ENCODE results near the gene RPUSD3. TPM values are rescaled to one million over a fixed set of nuclear protein-coding genes. Genes with fewer than 3 reads are reported as not detected.
"Not testable (repeated sequence)": the region's sequence is repeated elsewhere in the genome, so short reads cannot be mapped to it uniquely, and the experiment has no call there.

The RPUSD3 gene
- total RNA-seq, result 27.8 and 35.6 TPM in 2 replicates

GRCh38 chr3:9843715-9844438 lies at the start of gene RPUSD3:
Gene RPUSD3 (minus strand): TSS chr3:9844008. CDS start chr3:9843990, 18 bp downstream.
- peak; percentile 78 for DNase-seq (ENCODE audit: low read depth, low spot score)

GRCh38 chr3:9891072-9891622 lies 47.3 kb upstream of the RPUSD3 start:
- DNase-seq (ENCODE audit: low read depth, low spot score), result no peak

GRCh38 chr3:9890249-9891071 lies 46.7 kb upstream of the RPUSD3 start, which contains the start of gene JAGN1:
Gene JAGN1 (plus strand): TSS chr3:9890610. CDS start chr3:9890723, 113 bp downstream.
- DNase-seq (ENCODE audit: low read depth, low spot score), result peak; percentile 45

- no peak for DNase-seq (ENCODE audit: low read depth, low spot score)
Measured at GRCh38 chr3:9889405-9889804, 45.6 kb upstream of the RPUSD3 start.

DNA sequence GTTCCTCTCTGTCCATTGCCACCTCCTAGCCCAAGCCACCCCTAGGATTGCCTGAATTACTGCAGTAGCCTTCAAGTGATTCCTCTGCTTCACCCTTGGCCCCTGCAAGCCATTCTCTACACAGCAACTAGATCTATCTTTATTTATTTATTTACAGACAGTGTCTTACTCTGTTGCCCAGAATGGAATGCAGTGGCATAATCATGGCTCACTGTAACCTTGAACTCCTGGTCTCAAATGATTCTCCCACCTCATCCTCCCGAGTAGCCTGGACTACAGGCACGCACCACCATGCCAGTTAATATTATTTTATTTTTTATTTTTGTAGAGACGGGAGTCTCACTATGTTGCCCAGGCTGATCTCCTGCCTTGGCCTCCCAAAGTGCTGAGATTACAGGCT lies 44.7 kb upstream of the RPUSD3 start:
- DNase-seq (ENCODE audit: low read depth, low spot score), result no peak

GRCh38 chr3:9887480-9887879 lies 43.7 kb upstream of the RPUSD3 start:
- no peak for DNase-seq (ENCODE audit: low read depth, low spot score)

GRCh38 chr3:9886328-9886727 lies 42.5 kb upstream of the RPUSD3 start:
- no peak for DNase-seq (ENCODE audit: low read depth, low spot score)

- no peak for DNase-seq (ENCODE audit: low read depth, low spot score)
Measured at GRCh38 chr3:9884555-9885165, 40.9 kb upstream of the RPUSD3 start.

DNA sequence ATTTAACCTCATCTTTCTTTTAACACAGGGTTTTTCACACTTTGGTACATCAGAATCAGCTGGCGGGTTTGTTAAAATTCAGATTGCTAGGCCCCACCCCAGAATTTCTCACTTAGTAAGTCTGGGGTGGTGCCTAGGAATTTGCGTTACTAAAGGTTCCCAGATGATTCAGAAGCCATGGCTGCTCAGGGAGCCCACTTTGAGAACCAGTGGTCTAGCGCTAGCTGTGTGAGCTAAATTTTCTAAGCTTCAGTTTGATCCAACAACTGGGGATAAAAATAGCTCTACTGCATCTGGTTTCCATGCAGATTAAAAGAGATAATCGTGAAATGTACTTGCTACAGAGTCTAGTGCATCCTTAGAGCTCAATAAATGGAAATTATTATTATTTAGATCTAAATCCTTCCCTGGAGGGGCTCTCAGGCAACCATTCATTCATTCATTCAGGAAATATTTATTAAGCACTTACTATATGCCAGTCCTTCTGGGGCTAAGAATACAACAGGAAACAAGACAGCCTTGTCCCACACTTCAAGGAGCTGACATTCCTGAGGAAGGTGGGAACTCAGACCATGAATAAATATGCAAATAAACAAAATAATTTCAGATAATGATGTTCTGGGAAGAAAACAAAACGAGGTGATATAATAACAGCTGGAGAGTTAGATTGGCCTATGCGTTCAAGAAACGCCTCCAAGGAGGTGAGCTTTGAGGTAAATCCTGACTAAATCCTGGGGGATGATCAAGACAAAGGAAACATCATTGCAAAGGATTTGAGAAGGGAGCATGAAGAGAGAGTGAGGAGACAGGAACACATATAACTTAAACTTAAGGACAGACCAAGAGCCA lies 40.1 kb upstream of the RPUSD3 start:
- no peak for DNase-seq (ENCODE audit: low read depth, low spot score)

DNA sequence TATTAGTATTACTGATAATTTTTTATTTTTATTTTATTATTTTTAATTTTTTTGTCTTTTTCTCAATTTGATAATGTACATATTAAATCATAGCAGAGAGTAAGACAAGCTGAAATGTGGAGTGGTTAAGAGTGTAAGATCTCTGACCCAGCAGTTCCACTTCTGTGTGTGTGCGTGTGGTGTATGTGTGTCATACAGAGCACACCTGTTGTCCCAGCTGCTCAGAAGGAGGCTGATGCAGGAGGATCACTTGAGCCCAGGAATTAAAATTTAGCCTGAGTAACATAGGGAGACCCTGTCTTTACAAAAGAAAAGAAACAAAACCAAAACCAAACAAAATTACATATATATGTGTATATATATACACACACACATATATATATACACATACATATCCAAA lies 37.6 kb upstream of the RPUSD3 start:
- DNase-seq (ENCODE audit: low read depth, low spot score), result no peak

GRCh38 chr3:9879830-9880549 lies 36.2 kb upstream of the RPUSD3 start, which contains the start of gene CIDEC:
Gene CIDEC (minus strand): TSS chr3:9880253. CDS start chr3:9878486, 1,767 bp downstream.
- no peak for DNase-seq (ENCODE audit: low read depth, low spot score)

DNA sequence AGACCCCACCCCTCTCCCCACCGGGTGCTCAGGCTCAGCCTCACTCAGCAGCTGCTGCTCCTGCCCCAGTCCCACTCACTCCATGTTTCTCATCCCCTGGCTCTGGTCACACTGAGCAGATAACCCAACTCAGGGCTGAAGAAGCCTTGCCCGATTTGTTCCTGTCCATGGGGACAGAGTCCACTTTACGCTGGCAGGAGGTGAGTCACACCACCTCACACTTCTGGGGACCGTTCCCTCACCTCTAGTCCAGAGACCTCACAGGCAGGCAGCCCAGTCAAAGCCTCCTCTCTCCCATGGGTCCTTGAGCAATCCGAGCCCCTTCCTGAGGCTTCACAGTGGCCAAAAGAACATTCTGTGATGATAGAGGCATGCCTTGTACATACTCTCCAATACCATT lies 34.9 kb upstream of the RPUSD3 start:
- DNase-seq (ENCODE audit: low read depth, low spot score), result no peak

GRCh38 chr3:9876991-9877390 lies 33.2 kb upstream of the RPUSD3 start:
- no peak for DNase-seq (ENCODE audit: low read depth, low spot score)

GRCh38 chr3:9876255-9876654 lies 32.4 kb upstream of the RPUSD3 start:
- not testable (repeated sequence) for DNase-seq (ENCODE audit: low read depth, low spot score)

- no peak for DNase-seq (ENCODE audit: low read depth, low spot score)
Measured at GRCh38 chr3:9875448-9875847, 31.6 kb upstream of the RPUSD3 start.

GRCh38 chr3:9872067-9872466 lies 28.3 kb upstream of the RPUSD3 start:
- not testable (repeated sequence) for DNase-seq (ENCODE audit: low read depth, low spot score)

GRCh38 chr3:9870978-9871377 lies 27.2 kb upstream of the RPUSD3 start:
- DNase-seq (ENCODE audit: low read depth, low spot score), result no peak

GRCh38 chr3:9869955-9870354 lies 26.1 kb upstream of the RPUSD3 start:
- no peak for DNase-seq (ENCODE audit: low read depth, low spot score)

DNA sequence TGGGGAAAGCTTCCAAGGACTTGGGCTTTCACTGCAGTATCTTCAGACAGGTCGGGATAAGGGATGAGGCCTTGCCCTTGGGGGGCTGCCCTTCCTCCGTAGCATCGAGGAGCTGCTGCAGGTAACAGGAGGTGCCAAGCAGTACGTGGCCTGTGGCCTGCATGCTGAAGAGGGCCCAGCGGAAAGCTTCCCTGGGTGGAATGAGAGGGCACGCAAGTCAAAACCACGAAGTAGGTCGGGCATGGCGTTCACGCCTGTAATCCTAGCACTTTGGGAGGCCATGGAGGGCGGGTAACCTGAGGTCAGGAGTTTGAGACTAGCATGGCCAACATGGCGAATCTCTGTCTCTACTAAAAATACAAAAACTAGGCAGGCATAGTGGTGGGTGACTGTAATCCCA lies 23.3 kb upstream of the RPUSD3 start:
- DNase-seq (ENCODE audit: low read depth, low spot score), result no peak

DNA sequence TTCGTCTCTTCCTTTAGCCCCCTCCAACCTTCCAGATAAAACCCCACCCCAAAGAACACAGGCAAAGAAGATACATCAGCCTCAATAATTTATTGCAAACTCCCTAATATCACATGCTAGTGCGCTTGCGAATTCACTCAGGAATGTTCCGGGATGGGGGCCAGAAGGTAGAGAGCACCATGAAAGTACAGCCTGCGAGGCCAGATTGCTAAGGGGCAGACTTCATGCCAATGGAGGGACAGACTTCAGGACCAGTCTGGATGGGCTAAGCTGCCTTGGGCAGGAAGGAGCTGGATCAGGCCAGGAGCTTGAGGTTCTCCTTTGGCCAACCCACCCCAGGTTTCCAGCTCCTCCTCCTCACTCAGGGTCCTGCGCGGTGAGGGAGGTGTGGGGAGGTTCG lies 22.8 kb upstream of the RPUSD3 start:
- DNase-seq (ENCODE audit: low read depth, low spot score), result no peak

Data from pulmonary artery endothelial cell (primary cell).